ENCODE data around the gene COL8A2.
A peak's percentile ranks its signal among the peaks of the same experiment; 100 is the strongest.

The COL8A2 gene

GRCh38 chr1:36157115-36157903 is 32.3 kb upstream of the COL8A2 start:
- no peak for TF ChIP-seq CTCF (conservative IDR thresholded peaks at IDR 0.05; ENCODE audit: low read length)
- no peak for DNase-seq (ENCODE audit: low read depth)
- H3K4me3 ChIP-seq (ENCODE audit: low read length), result peak overlapping the region; percentile 91

GRCh38 chr1:36156329-36157114 is 31.5 kb upstream of the COL8A2 start:
- no peak for TF ChIP-seq CTCF (conservative IDR thresholded peaks at IDR 0.05; ENCODE audit: low read length)
- no peak for DNase-seq (ENCODE audit: low read depth)
- peak overlapping the region; percentile 91 for H3K4me3 ChIP-seq (ENCODE audit: low read length)

GRCh38 chr1:36155408-36156328 is 30.6 kb upstream of the COL8A2 start, which contains the start of gene MAP7D1:
Gene MAP7D1, plus strand, starts transcription at chr1:36156160. Its CDS starts 258 bp downstream, at chr1:36156418.
- H3K4me3 ChIP-seq (ENCODE audit: low read length), result peak within 1 kb of the TSS; percentile 91
- DNase-seq (ENCODE audit: low read depth), result peak; percentile 85
- TF ChIP-seq CTCF (conservative IDR thresholded peaks at IDR 0.05; ENCODE audit: low read length), result no peak

- no peak for TF ChIP-seq CTCF (conservative IDR thresholded peaks at IDR 0.05; ENCODE audit: low read length)
- H3K4me3 ChIP-seq (ENCODE audit: low read length), result peak overlapping the region; percentile 91
- DNase-seq (ENCODE audit: low read depth), result no peak
Observed at GRCh38 chr1:36154765-36155407, 29.9 kb upstream of the COL8A2 start.

- TF ChIP-seq CTCF (conservative IDR thresholded peaks at IDR 0.05; ENCODE audit: low read length), result no peak
- H3K4me3 ChIP-seq (ENCODE audit: low read length), result no peak overlapping the region
- no peak for DNase-seq (ENCODE audit: low read depth)
Observed at GRCh38 chr1:36154335-36154734, 29.3 kb upstream of the COL8A2 start.

- H3K4me3 ChIP-seq (ENCODE audit: low read length), result no peak overlapping the region
- no peak for DNase-seq (ENCODE audit: low read depth)
- TF ChIP-seq CTCF (conservative IDR thresholded peaks at IDR 0.05; ENCODE audit: low read length), result no peak
Observed at GRCh38 chr1:36153476-36153875, 28.5 kb upstream of the COL8A2 start.

All from AG10803 (cell line).